A673 (cell line): ENCODE data around the gene DES. TPM values are rescaled to one million over a fixed set of nuclear protein-coding genes. Genes with fewer than 3 reads are reported as not detected.

Experiments used
- BruUV-seq: library from RNA; stranded (reverse); fragments of 400-500 nt; replicated peaks from 2 replicates; lab custom pipeline; 2021; lab: Mats Ljungman, UMichigan
- CTCF ChIA-PET: fragments of 300-600 bp; sonication (Branson Sonifier 250); formaldehyde crosslinking; loops from one replicate; lab custom pipeline; 2022; ENCODE audit warnings: antibody characterized with exemption; lab: Charles Lee
- POLR2A ChIA-PET: fragments of 300-600 bp; sonication (Branson Sonifier 250); formaldehyde crosslinking; loops from one replicate; lab custom pipeline; 2022; ENCODE audit warnings: antibody characterized with exemption; ENCODE audit not compliant: low non-redundant PET; lab: Charles Lee
- DNase-seq: peaks from one replicate; pipeline ENCODE4 v3.0.0-alpha.2; 2015; ENCODE audit warnings: low spot score
- H3K27ac ChIP-seq: fragments of 200-600 bp; sonication (generic); 2 replicates; pipeline ENCODE4 v1.5.1; 2016; ENCODE audit warnings: mixed run types, low read depth, mild to moderate bottlenecking, mixed read lengths, antibody characterized with exemption, low read length; ENCODE audit not compliant: poor library complexity, severe bottlenecking
- H3K27me3 ChIP-seq: fragments of 200-600 bp; sonication (generic); replicated peaks from 2 replicates; pipeline ENCODE4 v1.6.1; 2017; ENCODE audit warnings: mixed run types, low read depth, mild to moderate bottlenecking, mixed read lengths, antibody characterized with exemption, low read length; ENCODE audit not compliant: insufficient read depth, poor library complexity
- H3K36me3 ChIP-seq: fragments of 200-600 bp; sonication (generic); 2 replicates; pipeline ENCODE4 v1.6.1; 2016; ENCODE audit warnings: mixed run types, mild to moderate bottlenecking, mixed read lengths, antibody characterized with exemption, low read length; ENCODE audit not compliant: insufficient read depth, poor library complexity, severe bottlenecking
- H3K4me1 ChIP-seq: fragments of 200-600 bp; sonication (generic); 2 replicates; pipeline ENCODE4 v1.6.1; 2017; ENCODE audit warnings: mixed run types, mild to moderate bottlenecking, mixed read lengths, antibody characterized with exemption, low read length; ENCODE audit not compliant: insufficient read depth, poor library complexity, severe bottlenecking
- H3K4me3 ChIP-seq: fragments of 200-600 bp; sonication (generic); 2 replicates; pipeline ENCODE4 v1.5.1; 2016; ENCODE audit warnings: low read depth, mixed run types, mild to moderate bottlenecking, mixed read lengths, low read length; ENCODE audit not compliant: poor library complexity, severe bottlenecking
- H3K9me3 ChIP-seq: fragments of 200-600 bp; sonication (generic); 2 replicates; pipeline ENCODE4 v1.6.1; 2016; ENCODE audit warnings: mixed run types, low read depth, mild to moderate bottlenecking, mixed read lengths, antibody characterized with exemption, low read length; ENCODE audit not compliant: poor library complexity, severe bottlenecking
- EZH2 ChIP-seq: fragments of 200-600 bp; sonication (generic); IDR thresholded peaks from 2 replicates; pipeline ENCODE4 v1.6.1; 2017; ENCODE audit warnings: borderline replicate concordance, low read depth, mild to moderate bottlenecking, mixed read lengths, antibody characterized with exemption, low read length; ENCODE audit not compliant: poor library complexity, severe bottlenecking
- intact Hi-C: fragments of 100-400 bp; cut with micrococcal nuclease; formaldehyde crosslinking; loops from one replicate; pipeline ENCODE4 v1.10.0; 2022; ENCODE audit not compliant: unreplicated experiment
- total RNA-seq: library from RNA; stranded (reverse); gene quantifications from 2 replicates; pipeline ENCODE4 v1.2.3, GENCODE V29; 2021
- TF ChIP-seq, protein P1 (sequence below): fragments of 300-800, 200-600 bp; sonication (generic); conservative IDR thresholded peaks from 2 replicates; pipeline ENCODE4 v1.5.1; 2017; ENCODE audit warnings: low read depth, mild to moderate bottlenecking, antibody characterized with exemption, low read length, moderate library complexity, mixed read lengths

Gene DES
- total RNA-seq, 1 experiment from 2014 or later = not detected

- Histone ChIP-seq H3K4me3 (no peak overlapping the region), H3K27me3 (no peaks in the 10 kb centered on the region), H3K36me3 (no peaks in the 10 kb centered on the region), H3K9me3 (no peaks in the 10 kb centered on the region), H3K4me1 (peaks cover 6% of the 10 kb centered on the region), H3K27ac (no peak overlapping the region)
- DNase-seq = no peak
- ChIA-PET CTCF (interaction anchor here (0.6 kb wide), 1 partner anchor 15 kb away, joined by 6 read pairs; no protein-coding TSS in a partner anchor), POLR2A (no interaction called here)
- intact Hi-C loops = no loop called here
- BruUV-seq = no TSS peak
- no peak for TF ChIP-seq EZH2
- TF ChIP-seq, protein P1, sequence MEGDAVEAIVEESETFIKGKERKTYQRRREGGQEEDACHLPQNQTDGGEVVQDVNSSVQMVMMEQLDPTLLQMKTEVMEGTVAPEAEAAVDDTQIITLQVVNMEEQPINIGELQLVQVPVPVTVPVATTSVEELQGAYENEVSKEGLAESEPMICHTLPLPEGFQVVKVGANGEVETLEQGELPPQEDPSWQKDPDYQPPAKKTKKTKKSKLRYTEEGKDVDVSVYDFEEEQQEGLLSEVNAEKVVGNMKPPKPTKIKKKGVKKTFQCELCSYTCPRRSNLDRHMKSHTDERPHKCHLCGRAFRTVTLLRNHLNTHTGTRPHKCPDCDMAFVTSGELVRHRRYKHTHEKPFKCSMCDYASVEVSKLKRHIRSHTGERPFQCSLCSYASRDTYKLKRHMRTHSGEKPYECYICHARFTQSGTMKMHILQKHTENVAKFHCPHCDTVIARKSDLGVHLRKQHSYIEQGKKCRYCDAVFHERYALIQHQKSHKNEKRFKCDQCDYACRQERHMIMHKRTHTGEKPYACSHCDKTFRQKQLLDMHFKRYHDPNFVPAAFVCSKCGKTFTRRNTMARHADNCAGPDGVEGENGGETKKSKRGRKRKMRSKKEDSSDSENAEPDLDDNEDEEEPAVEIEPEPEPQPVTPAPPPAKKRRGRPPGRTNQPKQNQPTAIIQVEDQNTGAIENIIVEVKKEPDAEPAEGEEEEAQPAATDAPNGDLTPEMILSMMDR = no peak
Measured at GRCh38 chr2:219462349-219462748, 44.2 kb downstream of the DES start.

- Histone ChIP-seq H3K4me1 (peaks cover 6% of the 10 kb centered on the region), H3K9me3 (no peaks in the 10 kb centered on the region), H3K27me3 (no peaks in the 10 kb centered on the region), H3K4me3 (no peak overlapping the region), H3K27ac (no peak overlapping the region), H3K36me3 (no peaks in the 10 kb centered on the region)
- intact Hi-C loops = no loop called here
- ChIA-PET CTCF (interaction anchor here (0.6 to 1.6 kb wide), 3 partner anchors 45 to 831 kb away, joined by 3 to 6 read pairs (median 5); no protein-coding TSS in a partner anchor), POLR2A (no interaction called here)
- DNase-seq = no peak
- no TSS peak for BruUV-seq
- no peak for TF ChIP-seq EZH2
- TF ChIP-seq, protein P1 = no peak
Measured at GRCh38 chr2:219464286-219465032, 46.3 kb downstream of the DES start.

GRCh38 chr2:219465659-219466561 lies 47.7 kb downstream of the DES start:
- no peak for TF ChIP-seq EZH2
- TF ChIP-seq, protein P1 = no peak
- no TSS peak for BruUV-seq
- Histone ChIP-seq H3K36me3 (no peaks in the 10 kb centered on the region), H3K4me1 (peaks cover 1% of the 10 kb centered on the region), H3K9me3 (no peaks in the 10 kb centered on the region), H3K27me3 (no peaks in the 10 kb centered on the region), H3K27ac (no peak overlapping the region), H3K4me3 (no peak overlapping the region)
- ChIA-PET CTCF (interaction anchor here (1.6 kb wide), 1 partner anchor 64 kb away, joined by 5 read pairs; no protein-coding TSS in a partner anchor), POLR2A (interaction anchor here (0.7 kb wide), 1 partner anchor 16 kb away, joined by 5 read pairs; no protein-coding TSS in a partner anchor)
- intact Hi-C loops = no loop called here
- DNase-seq = no peak
